ENCODE measurements around the gene MYO3B. TPM values are rescaled to one million over a fixed set of nuclear protein-coding genes. Genes with fewer than 3 reads are reported as not detected.
"Not testable (repeated sequence)": the region's sequence is repeated elsewhere in the genome, so short reads cannot be mapped to it uniquely, and the experiment has no call there.

MYO3B gene
- polyA plus RNA-seq, 12 donors, result 0.07 to 3.2 (median 0.23) TPM; not detected in 2

GRCh38 chr2:170340693-170341068 lies 162.7 kb downstream of the MYO3B start:
- DNase-seq, result no peak

GRCh38 chr2:170341684-170342623 lies 164.0 kb downstream of the MYO3B start:
- no peak for DNase-seq

GRCh38 chr2:170344663-170345346 lies 166.9 kb downstream of the MYO3B start:
- DNase-seq, result no peak

- no peak for DNase-seq
Observed at GRCh38 chr2:170345607-170346006, 167.7 kb downstream of the MYO3B start.

DNA sequence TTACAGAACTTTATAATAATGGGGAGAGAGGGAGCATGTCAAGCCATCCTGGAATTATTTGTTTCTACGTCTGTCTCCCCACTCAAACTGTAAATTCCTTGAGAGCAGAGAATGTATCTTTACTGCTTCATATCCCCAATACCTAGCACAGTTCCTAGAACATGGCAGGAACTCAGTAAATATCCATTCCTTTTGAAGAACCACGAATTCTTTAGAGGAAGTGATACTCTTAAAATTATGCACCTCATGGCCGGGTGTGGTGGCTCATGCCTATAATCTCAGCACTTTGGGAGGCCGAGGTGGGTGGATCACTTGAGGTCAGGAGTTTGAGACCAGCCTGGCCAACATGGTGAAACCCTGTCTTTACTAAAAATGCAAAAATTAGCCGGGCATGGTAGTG lies 171.3 kb downstream of the MYO3B start:
- DNase-seq, result not testable (repeated sequence)

GRCh38 chr2:170350929-170351826 lies 173.2 kb downstream of the MYO3B start:
- DNase-seq, result no peak

GRCh38 chr2:170353723-170354122 lies 175.8 kb downstream of the MYO3B start:
- no peak for DNase-seq

DNA sequence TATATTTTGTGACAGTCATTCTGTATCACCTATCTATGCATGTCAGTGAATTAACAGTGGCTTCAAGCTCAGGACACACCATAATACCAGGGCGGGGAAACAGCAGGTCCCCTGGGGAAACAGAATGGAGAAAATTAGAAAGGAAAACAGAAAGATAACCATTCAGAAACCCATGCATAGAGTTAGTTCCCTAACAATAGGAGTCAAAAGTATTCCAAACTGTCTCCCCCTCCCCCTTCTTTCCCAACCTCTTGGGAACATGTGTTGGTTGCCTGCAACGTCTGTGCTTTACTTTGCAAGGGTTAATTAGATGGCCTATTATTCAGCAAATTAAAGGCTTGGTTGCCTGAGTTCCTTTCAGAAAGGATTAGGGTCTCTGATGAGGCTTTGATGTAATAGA lies 176.4 kb downstream of the MYO3B start:
- no peak for DNase-seq

DNA sequence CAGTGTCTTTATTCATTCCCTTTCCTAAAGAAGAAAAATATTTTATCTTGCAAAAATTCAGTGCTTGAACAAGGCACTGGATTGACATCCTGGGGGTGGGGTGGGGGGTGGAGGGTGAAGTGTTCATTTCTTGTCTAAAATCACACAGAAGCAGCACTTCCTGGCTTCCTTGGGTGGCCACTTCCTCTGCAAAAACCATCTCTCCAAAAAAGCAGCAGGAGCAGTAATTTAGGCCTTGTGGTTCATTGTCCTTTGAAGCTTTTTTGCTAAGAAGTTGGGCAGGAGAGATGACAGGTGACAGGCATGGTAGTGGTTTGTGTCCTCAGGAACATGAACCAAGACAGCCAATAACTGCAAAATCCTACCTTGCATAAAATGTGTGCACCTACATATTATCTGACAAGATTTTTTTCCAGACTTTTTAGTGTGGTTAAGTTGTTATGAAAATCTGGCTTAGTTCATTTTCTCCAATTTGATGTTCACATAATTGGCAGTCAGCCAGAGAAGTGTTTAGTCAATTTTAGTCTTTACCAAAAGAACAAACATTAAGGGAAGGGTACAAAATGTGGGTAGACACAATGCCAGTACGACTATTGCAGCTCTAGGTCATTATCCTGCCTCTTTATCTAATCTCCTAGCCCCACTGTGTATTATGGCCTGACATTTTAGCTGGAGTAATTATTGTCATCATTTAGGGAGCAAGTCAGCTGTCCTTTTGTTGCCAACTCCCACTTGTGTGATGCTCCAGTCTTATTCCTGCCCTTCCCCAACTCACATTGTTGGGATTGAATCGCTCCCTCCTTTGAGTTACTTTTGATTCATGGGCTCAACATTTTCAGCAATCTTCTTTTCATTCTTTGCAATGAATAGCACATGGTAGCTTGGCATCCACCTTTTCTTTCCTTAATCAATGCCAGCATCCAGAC lies 177.2 kb downstream of the MYO3B start:
- DNase-seq, result no peak

GRCh38 chr2:170359466-170359865 lies 181.5 kb downstream of the MYO3B start:
- DNase-seq, result no peak

GRCh38 chr2:170360546-170361089 lies 182.7 kb downstream of the MYO3B start:
- DNase-seq, result no peak

DNA sequence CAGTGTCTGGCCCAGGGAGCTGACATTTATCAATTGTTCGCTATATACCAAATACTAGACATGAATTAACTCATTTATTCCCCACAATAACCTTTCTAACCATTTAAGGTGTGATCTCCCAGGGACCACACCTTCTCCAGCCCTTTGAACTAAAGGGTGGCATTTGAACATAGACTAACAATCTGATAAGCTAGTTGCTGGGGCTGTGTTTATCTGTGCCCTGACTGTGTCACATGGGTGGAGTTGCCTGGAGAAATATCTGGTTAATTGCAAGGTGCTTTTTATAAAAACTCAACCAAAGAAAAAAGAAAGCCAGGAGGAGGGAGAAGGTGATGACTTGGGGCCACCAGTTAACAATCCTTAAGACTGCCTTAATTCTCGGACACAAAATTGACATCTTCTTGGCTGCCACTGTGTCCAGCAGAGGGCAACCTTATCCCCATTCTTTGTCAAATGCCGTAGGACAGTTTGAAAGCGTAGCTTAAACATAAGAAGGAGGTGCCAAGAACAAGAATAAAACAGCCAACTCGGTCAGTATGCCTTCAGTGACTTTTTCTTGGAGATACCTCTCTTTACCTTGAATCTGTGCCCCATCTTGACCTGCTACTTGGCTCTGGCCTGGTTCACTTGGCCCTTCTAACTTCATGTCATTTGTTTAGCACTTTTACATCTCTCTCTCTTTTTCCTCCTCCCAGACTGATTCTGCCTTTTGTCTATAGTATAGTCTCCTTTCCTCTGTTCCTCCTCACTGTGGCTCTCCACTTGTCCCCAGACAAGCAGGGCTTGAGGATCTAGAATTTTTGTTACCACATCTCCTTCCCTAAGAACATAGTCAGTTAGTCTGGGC lies 183.4 kb downstream of the MYO3B start:
- peak; percentile 25 for DNase-seq

GRCh38 chr2:170362313-170362870 lies 184.4 kb downstream of the MYO3B start:
- no peak for DNase-seq

- DNase-seq, result no peak
Observed at GRCh38 chr2:170362871-170363631, 185.1 kb downstream of the MYO3B start.

GRCh38 chr2:170365003-170365402 lies 187.1 kb downstream of the MYO3B start:
- DNase-seq, result no peak

DNA sequence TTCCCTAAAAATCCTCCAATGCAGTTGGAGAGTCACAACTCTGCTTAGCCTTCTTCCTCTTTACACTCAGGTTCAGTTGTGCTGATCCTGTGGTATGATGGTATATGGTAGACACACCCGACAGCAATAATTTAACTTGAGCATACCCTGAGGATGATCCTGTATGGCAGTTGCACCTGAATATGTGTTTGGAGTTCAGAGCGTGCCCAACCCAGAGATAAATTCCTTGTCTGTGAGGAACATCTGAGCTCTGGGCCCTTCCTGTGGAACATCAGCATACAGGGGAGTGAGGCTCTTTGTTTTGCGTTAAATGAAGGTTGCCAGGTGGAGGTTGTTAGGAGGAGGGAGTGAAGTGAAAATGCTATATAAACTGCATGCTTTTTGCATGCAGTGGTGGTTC lies 187.7 kb downstream of the MYO3B start:
- no peak for DNase-seq

DNA sequence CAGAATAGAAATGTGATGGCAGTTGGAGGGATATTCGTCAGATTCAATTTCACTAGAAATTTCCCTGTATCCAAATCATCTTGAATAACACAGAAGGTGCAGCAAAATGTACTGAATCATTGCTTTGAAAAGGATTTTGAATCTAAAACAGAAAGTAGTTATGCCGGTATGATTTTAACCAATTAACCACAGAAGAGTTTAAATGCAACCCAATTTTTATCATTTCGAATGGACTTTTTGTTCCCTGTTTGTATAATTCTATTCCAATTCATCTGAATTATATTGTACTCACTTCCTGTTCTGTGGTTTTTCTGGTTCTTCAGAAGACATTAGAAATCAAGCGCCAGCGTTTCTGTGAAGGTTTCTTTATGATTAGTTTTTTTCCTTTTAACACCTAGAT lies 190.4 kb downstream of the MYO3B start:
- no peak for DNase-seq

DNA sequence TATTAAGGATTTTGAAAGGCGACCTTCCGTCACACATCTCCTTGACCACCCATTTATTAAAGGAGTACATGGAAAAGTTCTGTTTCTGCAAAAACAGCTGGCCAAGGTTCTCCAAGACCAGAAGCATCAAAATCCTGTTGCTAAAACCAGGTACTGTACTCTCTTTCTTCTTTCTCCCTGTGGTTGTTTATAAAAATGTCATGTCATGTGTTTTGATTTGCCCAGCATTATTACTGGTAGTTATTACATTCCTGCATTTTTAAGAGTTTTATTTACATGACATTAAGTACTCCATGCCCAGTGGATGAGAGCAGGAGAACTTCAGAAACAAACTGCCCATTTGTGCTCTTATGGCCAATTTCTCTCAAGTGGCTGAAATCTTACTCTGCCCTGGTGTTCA lies 191.3 kb downstream of the MYO3B start:
- DNase-seq, result no peak

GRCh38 chr2:170369894-170370293 lies 191.9 kb downstream of the MYO3B start:
- DNase-seq, result peak; percentile 8
